HL-60/S4 treated with phorbol 12-myristate 13-acetate at 8.2 ng/mL for 4 days and 3 days (cell line): ENCODE measurements around the gene ASXL3.

ENCODE experiments used
- in situ Hi-C: fragments of 300-500 bp; cut with MboI; formaldehyde crosslinking; loops from 2 replicates; pipeline ENCODE4 v1.15.0; 2022; ENCODE audit warnings: low sequenced_read_pairs

The ASXL3 gene

GRCh38 chr18:33711514-33711913 lies 133.5 kb downstream of the ASXL3 start:
- in situ Hi-C loops = no loop called here

- in situ Hi-C loops = no loop called here
These were observed 134.7 kb downstream of the ASXL3 start for GRCh38 chr18:33712719-33713118.

- in situ Hi-C loops = no loop called here
These were observed 138.2 kb downstream of the ASXL3 start for GRCh38 chr18:33716061-33716683.

- in situ Hi-C loops = no loop called here
These were observed 139.3 kb downstream of the ASXL3 start for GRCh38 chr18:33717339-33717738.

- in situ Hi-C loops = no loop called here
These were observed 142.1 kb downstream of the ASXL3 start for GRCh38 chr18:33720133-33720532.

GRCh38 chr18:33729556-33729955 lies 151.5 kb downstream of the ASXL3 start:
- in situ Hi-C loops = no loop called here

- in situ Hi-C loops = no loop called here
These were observed 155.4 kb downstream of the ASXL3 start for GRCh38 chr18:33733376-33733775.

GRCh38 chr18:33735428-33735827 lies 157.4 kb downstream of the ASXL3 start:
- in situ Hi-C loops = no loop called here

- in situ Hi-C loops = no loop called here
These were observed 163.7 kb downstream of the ASXL3 start for GRCh38 chr18:33741760-33742159.

- in situ Hi-C loops = no loop called here
These were observed 166.1 kb downstream of the ASXL3 start for GRCh38 chr18:33744032-33744697.

- in situ Hi-C loops = no loop called here
These were observed 167.3 kb downstream of the ASXL3 start for GRCh38 chr18:33745151-33745795.

GRCh38 chr18:33745871-33746545 lies 168.0 kb downstream of the ASXL3 start:
- in situ Hi-C loops = no loop called here

- in situ Hi-C loops = loop anchor here (25.0 kb wide), 1 partner anchor 88 kb away; no protein-coding TSS in a partner anchor
These were observed 171.8 kb downstream of the ASXL3 start for GRCh38 chr18:33749834-33750233.

- in situ Hi-C loops = loop anchor here (25.0 kb wide), 1 partner anchor 88 kb away; no protein-coding TSS in a partner anchor
These were observed 172.3 kb downstream of the ASXL3 start for GRCh38 chr18:33750366-33750765.

- in situ Hi-C loops = loop anchor here (25.0 kb wide), 1 partner anchor 89 kb away; no protein-coding TSS in a partner anchor
These were observed 173.7 kb downstream of the ASXL3 start for GRCh38 chr18:33751613-33752221.

GRCh38 chr18:33755391-33755790 lies 177.4 kb downstream of the ASXL3 start:
- in situ Hi-C loops = loop anchor here (25.0 kb wide), 1 partner anchor 93 kb away; no protein-coding TSS in a partner anchor

GRCh38 chr18:33755931-33756560 lies 178.0 kb downstream of the ASXL3 start:
- in situ Hi-C loops = loop anchor here (25.0 kb wide), 1 partner anchor 94 kb away; no protein-coding TSS in a partner anchor

GRCh38 chr18:33757037-33757436 lies 179.0 kb downstream of the ASXL3 start:
- in situ Hi-C loops = loop anchor here (25.0 kb wide), 1 partner anchor 95 kb away; no protein-coding TSS in a partner anchor

- in situ Hi-C loops = loop anchor here (25.0 kb wide), 1 partner anchor 99 kb away; no protein-coding TSS in a partner anchor
These were observed 183.3 kb downstream of the ASXL3 start for GRCh38 chr18:33761363-33761762.

- in situ Hi-C loops = no loop called here
These were observed 203.4 kb downstream of the ASXL3 start for GRCh38 chr18:33781429-33781828.
